HG03571 (cell line): ENCODE data around the gene TMEM38A.
"Not testable (repeated sequence)": the region's sequence is repeated elsewhere in the genome, so short reads cannot be mapped to it uniquely, and the experiment has no call there.

Experiments used
- ATAC-seq: cut with Tn5 transposase; IDR thresholded peaks from one replicate; pipeline ENCODE4 v1.9.1; 2021; ENCODE audit not compliant: unreplicated experiment

TMEM38A gene

DNA sequence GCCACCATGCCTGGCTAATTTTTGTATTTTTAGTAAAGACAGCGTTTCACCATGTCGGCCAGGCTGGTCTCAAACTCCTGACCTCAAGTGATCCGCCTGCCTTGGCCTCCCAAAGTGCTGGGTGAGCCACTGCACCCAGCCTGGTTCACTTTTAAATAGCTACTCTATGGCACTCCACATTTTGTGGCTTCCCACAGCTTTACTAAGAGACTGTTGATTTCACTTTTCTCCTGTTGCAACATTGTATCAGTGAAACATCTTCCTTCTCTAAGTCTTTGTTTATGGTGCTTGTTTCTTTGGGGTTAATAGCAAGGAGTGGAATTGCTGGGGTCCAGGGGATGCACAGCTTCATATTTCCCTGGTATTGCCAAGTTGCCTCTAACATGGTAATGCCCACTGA is 12.3 kb downstream of the TMEM38A start:
- no peak for ATAC-seq

DNA sequence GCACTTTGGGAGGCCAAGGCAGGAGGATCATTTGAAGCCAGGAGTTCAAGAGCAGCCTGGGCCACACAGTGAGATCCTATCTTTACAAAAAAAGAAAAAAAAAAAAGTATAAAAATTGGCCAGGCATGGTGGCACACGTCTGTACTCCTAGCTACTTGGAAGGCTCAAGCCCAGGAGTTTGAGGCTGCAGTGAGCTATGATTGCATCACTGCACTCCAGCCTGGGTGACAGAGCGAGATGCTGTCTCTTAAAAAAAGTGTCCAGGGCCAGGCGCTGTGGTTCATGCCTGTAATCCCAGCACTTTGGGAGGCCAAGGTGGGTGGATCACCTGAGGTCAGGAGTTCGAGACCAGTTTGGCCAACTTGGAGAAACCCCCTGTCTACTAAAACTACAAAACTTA is 12.9 kb downstream of the TMEM38A start:
- ATAC-seq: not testable (repeated sequence)

DNA sequence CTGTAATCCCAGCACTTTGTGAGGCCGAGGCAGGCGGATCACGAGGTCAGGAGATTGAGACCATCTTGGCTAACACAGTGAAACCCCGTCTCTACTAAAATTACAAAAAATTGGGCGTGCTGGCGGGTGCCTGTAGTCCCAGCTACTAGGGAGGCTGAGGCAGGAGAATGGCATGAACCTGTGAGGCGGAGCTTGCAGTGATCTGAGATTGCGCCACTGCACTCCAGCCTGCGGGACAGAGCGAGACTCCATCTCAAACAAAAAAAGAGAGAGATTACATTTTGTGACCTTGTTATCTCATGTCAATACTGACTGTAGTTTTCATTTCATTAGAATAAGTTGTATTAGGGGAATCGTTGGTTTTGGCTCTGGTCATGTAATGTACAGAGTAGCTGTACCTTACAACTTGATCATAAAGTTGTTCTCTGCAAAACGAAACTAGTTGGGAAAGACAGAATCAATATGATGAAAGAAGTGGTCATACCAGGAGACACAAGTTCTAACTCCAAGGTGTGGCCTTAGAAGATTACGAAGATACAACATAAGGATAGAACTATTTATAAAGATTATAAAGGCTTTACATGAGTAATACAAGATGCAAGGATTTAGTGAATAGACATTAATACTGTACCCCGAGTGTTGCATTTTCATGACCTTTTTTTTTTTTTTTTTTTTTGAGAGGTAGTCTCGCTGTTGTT is 15.3 kb downstream of the TMEM38A start:
- ATAC-seq: no peak

DNA sequence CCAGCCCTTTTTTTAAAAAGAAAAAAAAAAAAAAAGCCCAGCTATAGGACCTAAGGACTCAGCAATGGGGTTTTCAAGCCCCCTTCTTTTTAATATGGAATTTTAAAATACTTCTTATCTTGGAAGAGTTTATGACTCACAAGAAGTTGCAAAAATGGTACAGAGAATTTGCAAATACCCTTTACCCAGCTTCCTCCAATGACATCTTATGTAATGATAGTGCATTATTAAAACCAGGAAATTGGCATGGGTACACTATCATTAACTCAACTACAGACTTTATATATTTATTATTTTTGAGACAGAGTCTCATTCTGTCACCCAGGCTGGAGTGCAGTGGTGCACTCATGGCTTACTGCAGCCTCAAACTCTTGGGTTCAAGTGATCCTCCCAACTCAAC is 16.1 kb downstream of the TMEM38A start:
- ATAC-seq: no peak

DNA sequence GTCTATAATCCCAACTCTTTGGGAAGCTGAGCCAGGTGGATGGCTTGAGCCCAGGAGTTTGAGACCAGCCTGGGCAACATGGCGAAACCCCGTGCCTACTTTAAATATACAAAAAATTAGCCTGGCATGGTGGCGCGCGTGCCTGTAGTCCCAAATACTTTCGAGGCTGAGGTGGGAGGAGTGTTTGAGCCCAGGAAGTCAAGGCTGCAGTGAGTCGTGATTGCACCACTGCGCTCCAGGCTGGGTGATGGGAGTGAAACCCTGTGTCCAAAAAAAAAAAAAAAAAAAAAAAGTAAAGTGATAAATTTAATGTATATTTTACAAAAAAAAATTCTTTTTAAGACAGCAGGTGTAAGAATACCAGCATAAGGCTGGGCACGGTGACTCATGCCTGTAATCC is 17.6 kb downstream of the TMEM38A start:
- no peak for ATAC-seq

DNA sequence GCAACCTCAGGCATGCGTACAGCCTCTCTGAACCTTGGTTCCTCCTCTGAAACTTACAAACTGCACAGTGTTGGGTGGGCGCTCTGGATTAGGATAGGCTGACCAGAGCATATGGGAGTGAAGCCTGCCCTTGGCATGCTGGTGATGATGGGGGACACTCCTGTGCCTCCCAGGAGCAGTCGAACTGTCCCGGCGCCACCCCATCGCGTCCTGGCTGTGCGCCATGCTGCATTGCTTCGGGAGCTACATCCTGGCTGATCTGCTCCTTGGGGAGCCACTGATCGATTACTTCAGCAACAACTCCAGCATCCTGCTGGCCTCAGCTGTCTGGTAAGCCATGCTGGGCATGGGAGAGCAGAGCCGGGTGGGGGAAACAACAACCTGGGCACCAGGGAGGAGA is 18.9 kb downstream of the TMEM38A start:
- ATAC-seq: no peak

DNA sequence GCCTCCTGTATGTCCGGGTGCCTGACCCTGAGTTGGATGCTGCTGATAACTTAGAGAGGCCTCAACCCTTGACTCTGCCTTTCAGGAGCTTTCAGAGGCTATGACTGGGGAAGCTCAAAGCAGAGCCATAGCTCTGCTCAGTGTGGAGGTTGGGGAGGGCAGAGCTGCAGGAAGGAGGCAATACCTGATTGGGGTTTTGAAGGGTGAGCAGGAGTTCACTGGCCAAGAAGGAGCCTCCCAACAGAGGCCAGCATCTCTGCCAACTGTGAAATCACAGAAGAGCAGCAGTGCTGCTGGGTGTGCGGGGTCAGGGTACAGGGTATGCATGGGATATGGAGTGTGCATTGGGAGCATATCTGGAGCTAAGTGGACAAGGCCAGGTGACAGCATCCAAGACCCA is 21.6 kb downstream of the TMEM38A start:
- ATAC-seq: no peak

DNA sequence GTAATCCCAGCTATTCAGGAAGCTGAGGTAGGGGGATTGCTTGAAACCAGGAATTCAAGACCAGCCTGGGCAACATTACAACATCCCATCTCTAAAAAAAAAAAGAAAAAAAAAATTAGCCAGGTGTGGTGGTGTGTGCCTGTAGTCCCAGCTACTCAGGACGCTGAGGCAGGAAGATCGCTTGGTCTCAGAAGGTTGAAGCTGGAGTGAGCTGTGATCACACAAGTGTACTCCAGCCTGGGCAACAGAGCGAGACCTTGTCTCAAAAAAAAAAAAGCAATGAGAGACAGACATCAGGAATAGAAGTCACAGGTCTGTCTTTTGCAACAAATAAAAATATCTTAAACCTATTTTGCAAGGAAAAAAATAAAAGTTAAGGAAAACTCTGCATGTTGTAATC is 23.3 kb downstream of the TMEM38A start:
- ATAC-seq: no peak

DNA sequence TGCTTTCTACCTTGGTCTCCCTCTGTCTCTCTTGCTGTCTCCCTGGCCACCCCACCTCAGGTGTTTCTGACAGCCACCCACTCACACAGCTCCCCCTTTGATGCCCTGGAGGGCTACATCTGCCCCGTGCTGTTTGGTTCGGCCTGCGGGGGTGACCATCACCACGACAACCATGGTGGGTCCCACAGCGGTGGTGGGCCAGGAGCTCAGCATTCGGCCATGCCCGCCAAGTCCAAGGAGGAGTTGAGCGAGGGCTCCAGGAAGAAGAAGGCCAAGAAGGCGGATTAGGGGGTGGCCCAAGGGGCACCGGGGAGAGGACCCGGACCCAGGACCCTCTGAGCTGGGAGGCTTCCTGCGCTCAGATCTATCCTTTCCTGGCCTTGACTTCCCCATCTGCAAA is 27.1 kb downstream of the TMEM38A start:
- ATAC-seq: no peak

DNA sequence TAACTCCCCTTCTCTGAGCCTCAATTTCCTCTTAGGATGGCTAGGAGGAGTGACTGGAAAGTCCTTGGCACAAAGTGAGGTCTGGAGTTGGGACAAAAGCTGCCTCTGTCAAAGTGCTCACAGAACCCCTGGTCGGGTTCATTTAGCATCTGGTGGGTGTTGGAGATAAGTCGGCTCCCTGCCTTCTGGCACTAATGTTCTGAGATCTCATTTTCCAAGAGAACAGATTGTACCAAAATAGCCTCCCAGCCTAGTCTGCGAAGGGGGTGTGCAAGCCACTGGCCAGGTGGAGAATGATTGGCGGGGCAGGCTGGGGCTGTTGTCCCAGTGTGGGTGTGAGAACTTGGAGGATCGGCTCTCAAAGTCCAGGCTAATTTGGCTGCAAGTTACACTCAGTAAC is 38.0 kb downstream of the TMEM38A start:
- no peak for ATAC-seq

DNA sequence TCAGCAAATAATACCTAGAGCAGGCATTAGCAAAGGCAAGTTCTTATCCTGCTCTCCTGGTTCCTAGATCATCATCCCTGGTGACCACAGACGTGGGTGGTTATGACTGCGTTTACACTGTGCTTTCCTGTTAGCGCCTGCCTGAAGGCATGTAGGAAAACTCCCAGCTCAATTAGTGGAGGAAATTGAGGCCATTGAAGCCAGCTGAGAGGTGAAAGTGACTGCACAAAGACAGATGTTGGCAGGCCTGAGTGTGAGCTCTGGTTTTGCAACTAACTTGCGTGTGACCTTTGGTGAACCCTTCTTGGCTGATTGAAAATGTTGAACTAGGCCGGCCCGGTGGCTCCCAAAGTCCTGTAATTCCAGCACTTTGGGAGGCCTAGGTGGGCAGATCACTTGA is 41.2 kb downstream of the TMEM38A start:
- no peak for ATAC-seq

DNA sequence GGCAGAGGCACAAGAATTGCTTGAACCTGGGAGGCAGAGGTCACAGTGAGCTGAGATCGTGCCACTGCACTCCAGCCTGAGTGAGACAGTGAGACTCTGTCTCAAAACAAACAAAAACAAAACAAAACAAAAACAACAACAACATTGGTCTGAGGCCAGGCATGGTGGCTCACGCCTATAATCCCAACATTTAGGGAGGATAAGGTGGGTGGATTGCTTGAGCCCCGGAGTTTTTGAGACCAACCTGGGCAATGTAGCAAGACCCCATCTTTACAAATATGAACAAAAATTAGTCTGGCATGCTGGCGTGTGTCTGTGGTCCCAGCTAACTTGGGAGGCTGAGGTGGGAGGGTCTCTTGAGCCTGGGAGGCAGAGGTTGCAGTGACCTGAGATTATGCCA is 42.7 kb downstream of the TMEM38A start:
- ATAC-seq: no peak

DNA sequence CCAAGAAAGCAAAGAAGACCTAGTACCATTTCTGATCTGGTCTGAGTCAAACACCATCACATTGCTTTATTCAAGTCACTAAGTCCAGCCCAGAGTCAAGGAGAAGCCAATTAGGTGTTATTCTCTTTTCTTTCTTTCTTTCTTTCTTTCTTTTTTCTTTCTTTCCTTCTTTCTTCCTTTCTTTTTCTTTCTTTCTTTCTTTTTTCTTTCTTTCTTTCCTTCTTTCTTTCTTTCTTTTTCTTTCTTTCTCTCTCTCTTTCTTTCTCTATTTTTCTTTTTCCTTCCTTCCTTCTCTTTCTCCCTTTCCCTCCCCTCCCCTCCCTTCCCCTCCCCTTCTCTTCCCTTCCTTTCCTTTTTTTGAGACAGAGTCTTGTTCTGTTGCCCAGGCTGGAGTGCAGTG is 49.9 kb downstream of the TMEM38A start:
- ATAC-seq: not testable (repeated sequence)

DNA sequence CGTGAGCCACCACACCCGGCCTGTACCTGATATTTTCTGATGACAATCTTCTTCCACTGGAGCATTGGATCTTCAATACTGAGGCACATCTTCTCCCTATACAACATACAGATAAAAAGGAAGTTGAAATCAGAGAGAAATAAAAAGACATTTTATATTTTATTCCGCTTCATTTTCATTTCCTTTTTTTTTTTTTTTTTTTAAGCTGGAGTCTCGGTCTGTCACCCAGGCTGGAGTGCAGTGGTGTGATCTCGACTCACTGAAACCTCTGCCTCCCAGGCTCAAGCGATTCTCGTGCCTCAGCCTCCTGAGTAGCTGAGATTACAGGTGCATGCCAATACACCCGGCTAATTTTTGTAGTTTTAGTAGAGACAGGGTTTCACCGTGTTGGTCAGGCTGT is 51.4 kb downstream of the TMEM38A start:
- not testable (repeated sequence) for ATAC-seq

DNA sequence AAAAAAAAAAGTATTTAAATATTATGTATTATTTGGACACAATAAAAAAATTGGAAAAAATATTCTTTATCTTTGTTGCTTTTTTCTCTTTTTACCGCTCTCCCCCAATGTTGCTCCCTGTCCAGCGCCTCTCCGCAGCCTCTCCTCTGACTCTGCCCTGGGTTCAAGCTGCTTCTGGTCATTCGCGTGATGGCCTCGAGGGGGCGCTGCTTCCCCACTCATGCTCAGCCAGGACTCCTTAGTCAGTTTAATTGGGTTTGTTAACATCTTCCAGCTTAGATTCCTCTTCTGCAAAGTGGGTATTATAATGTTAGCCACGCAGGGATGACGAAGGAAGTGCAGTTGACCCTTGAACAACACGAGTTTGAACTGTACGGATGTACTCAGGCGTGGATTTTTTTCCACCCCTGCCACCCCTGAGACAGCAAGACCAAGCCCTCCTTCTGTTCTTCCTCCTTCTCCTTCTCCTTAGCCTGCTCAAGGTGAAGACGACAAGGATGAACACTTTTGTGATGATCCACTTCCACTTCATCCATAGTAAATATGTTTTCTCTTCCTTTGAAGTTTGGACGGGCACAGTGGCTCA is 53.9 kb downstream of the TMEM38A start:
- no peak for ATAC-seq

DNA sequence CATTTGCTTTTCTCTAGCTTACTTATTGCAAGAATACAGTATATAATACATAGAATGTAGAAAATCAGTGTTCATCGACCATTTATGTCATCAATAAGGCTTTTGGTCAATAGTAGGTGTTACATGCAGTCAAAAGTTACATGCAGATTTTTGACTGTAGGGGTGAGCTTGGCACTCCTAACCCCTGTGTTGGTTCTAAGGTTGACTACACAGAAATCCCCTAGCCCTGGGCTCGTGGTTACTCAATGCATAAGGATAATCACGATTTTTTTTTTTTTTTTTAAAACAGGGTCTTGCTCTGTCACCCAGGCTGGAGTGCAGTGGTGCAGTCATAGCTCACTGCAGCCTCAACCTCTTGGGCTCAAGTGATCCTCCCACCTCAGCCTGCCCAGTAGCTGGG is 54.7 kb downstream of the TMEM38A start:
- ATAC-seq: no peak

DNA sequence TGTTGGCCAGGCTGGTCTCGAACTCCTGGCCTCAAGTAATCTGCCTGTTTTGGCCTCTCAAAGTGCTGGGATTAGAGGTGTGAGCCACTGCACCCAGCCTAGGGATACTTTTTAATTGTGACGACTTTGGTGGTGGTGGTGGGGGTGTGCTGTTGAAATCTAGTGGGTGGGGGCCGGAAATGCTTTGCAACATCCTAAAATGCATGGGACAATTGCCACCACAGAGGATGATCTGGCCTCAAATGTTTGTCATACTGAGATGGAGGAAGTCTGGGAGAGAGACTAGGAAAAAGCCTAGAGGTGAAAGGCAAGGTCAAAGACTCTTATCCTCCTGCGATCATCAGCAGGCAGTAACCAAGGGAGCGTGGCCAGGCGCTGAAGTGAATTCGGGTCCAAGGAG is 60.1 kb downstream of the TMEM38A start:
- no peak for ATAC-seq

DNA sequence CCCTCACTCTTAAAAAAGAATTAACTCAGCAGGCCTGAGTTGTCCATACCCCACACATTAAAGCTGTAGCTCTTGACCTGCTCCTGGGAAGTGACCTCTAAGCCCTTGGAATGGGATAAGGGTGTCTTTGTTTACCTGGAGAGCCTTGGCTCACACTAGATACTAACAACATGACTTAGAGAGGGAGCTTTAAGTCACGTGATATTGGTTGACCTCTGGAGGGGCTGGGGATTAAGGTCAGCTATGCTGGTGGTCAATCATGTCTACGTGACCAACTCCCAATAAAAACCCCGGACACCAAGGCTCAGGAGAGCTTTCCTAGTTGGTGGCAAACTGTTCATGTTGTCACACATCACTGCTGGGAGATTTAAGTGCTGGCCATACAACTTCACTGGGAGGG is 61.7 kb downstream of the TMEM38A start:
- no peak for ATAC-seq

DNA sequence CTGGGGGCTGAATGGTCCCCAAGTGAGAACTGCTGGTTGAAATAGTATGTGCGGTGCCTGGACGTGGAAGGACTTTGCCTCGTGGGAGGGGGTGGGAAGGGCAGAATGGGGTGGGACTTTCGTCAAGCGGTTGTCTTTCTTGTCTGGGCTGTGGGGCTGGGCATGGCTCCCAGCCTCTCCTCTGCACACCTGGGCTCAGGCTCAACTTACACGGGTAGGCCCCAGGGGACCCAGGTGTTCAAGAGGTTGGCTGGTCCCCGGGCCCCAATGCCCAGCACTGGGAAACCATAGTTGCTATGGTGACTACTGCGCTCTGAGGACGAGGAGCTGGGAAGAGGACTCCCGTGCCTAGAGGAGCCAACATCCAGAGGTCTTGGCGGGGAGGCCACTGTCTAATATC is 66.0 kb downstream of the TMEM38A start:
- ATAC-seq: no peak

DNA sequence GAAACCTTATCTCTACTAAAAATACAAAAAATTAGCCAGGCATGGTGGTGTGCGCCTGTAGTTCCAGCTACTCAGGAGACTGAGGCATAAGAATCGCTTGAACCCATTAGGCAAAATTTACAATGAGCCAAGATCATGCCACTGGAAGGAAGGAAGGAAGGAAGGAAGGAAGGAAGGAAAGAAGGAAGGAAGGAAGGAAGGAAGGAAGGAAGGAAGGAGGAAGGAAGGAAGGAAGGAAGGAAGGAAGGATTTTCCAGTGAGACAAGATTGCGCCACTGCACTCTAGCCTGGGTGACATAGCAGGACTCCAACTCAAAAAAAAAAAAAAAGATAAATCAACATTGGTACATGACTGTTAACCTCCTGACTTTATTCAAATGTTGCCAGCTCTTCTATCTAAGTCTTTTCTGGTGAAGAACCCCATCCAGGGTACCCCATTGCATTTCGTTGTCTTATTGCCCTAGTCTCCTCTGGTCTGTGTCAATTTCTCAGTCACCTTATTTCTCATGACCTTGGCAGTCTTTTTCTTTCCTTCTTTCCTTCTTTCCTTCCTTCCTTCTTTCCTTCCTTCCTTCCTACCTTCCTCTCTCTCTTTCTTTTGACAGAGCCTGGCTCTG is 74.8 kb downstream of the TMEM38A start:
- ATAC-seq: not testable (repeated sequence)

DNA sequence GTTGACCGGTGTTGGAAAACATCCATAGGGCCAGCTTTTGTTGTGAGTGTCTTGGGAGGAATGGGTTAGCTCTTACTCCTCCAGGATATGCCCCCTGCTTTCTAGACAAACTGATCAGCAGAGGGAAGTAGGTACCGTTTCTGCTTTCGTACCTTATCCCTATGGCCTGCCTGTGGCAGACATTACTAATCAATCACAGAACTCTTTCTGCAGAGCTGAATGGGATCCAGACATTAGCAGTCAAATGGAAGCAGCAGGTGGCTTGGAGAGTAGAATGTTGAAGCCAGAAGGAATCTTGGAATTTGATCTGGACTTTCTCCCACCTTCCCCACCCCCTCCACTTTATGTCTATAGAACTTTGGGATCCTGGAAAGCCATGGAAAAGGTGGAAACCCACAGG is 75.8 kb downstream of the TMEM38A start:
- ATAC-seq: no peak

DNA sequence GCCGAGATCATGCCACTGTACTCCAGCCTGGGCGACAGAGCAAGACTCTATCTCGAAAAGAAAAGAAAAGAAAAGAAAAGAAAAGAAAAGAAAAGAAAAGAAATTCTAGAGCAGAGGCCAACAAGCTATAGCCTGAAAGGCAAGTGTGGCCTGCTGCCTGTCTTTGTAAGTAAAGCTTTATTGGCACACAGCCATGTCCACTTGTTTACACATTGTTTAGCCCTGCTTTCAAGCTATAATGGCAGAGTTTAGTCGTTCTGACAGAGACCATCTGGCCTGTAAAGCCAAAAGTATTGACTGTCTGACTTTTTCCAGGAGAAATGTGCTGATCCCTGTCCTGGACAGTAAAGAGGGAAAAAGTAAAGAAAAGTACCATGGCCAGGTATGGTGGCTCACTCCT is 77.0 kb downstream of the TMEM38A start:
- no peak for ATAC-seq

DNA sequence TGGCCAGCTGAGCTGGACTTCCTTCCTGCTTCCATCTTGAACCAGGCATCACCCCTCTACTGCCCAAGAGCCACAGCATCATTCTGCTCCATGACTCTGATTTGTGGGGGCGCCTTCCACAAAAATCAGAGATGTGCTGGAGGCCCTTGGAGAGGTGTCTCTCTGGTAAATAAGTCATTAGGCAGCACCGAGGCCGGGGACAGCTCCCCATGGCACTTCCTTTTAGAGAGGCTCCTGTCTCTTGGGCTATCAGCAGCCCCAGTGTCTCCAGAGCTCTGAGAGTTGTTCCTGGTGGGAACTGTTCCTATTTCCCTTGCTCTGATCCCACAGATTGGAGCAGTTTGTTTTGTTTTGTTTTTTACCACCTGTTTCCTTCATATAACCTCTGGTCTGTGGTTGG is 78.6 kb downstream of the TMEM38A start:
- ATAC-seq: no peak
